ENCODE results near the gene CAT.

DNA sequence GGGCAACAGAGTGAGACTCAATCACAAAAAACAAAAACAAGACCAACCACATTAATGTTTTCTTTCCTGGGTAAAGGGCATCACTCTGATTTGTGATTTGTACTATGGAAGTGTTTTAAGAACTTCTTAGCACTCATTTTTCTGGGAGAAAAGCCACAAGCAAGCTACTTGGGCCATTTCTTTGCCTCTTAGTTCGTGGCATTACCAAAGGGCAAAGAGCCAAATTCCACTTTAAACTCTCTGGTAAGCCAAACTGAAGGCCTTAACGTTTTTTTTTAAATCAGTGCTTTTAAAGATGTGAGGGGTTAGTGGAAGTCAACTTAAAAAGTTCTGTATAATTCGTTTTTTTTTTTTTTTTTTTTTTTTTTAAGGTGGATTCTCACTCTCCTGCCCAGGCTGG, 36.9 kb downstream of the CAT start:
- TF ChIP-seq, protein P1, sequence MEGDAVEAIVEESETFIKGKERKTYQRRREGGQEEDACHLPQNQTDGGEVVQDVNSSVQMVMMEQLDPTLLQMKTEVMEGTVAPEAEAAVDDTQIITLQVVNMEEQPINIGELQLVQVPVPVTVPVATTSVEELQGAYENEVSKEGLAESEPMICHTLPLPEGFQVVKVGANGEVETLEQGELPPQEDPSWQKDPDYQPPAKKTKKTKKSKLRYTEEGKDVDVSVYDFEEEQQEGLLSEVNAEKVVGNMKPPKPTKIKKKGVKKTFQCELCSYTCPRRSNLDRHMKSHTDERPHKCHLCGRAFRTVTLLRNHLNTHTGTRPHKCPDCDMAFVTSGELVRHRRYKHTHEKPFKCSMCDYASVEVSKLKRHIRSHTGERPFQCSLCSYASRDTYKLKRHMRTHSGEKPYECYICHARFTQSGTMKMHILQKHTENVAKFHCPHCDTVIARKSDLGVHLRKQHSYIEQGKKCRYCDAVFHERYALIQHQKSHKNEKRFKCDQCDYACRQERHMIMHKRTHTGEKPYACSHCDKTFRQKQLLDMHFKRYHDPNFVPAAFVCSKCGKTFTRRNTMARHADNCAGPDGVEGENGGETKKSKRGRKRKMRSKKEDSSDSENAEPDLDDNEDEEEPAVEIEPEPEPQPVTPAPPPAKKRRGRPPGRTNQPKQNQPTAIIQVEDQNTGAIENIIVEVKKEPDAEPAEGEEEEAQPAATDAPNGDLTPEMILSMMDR (IDR thresholded peaks at IDR 0.05) = no peak
- TF ChIP-seq SIN3A (IDR thresholded peaks at IDR 0.05; ENCODE audit: borderline replicate concordance, insufficient read depth, low read depth, low read length) (no peak), POLR2AphosphoS5 (IDR thresholded peaks at IDR 0.05; ENCODE audit: low read depth, low read length) (no peak)
- TF ChIP-seq, protein P2, sequence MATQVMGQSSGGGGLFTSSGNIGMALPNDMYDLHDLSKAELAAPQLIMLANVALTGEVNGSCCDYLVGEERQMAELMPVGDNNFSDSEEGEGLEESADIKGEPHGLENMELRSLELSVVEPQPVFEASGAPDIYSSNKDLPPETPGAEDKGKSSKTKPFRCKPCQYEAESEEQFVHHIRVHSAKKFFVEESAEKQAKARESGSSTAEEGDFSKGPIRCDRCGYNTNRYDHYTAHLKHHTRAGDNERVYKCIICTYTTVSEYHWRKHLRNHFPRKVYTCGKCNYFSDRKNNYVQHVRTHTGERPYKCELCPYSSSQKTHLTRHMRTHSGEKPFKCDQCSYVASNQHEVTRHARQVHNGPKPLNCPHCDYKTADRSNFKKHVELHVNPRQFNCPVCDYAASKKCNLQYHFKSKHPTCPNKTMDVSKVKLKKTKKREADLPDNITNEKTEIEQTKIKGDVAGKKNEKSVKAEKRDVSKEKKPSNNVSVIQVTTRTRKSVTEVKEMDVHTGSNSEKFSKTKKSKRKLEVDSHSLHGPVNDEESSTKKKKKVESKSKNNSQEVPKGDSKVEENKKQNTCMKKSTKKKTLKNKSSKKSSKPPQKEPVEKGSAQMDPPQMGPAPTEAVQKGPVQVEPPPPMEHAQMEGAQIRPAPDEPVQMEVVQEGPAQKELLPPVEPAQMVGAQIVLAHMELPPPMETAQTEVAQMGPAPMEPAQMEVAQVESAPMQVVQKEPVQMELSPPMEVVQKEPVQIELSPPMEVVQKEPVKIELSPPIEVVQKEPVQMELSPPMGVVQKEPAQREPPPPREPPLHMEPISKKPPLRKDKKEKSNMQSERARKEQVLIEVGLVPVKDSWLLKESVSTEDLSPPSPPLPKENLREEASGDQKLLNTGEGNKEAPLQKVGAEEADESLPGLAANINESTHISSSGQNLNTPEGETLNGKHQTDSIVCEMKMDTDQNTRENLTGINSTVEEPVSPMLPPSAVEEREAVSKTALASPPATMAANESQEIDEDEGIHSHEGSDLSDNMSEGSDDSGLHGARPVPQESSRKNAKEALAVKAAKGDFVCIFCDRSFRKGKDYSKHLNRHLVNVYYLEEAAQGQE (IDR thresholded peaks at IDR 0.05; ENCODE audit: insufficient read depth in 1 of 2, low read depth in 2 of 2, low read length in 1 of 2) = no peak
